ENCODE measurements around the gene ZNF337.

ZNF337 gene

DNA sequence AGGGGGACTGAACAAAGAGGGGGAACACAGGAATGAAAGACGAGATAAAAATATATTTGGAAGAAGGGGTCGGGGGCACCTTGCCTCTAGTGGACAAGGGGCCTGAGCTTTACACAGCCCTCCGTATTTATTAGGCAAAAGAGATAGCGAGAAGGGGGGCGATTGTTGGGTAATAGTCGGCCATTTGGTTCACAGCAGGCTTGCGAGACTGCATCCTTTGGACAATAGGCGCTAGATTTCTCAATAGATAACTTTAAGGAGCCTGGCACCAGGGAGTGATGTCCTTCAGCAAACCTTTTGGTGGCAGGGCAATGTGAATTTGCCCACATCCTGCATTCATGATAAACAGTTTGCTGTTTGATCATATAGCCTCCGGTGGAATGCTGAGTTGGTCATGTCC is 69.9 kb downstream of the ZNF337 start:
- no peak for DNase-seq (ENCODE audit: low spot score)

DNA sequence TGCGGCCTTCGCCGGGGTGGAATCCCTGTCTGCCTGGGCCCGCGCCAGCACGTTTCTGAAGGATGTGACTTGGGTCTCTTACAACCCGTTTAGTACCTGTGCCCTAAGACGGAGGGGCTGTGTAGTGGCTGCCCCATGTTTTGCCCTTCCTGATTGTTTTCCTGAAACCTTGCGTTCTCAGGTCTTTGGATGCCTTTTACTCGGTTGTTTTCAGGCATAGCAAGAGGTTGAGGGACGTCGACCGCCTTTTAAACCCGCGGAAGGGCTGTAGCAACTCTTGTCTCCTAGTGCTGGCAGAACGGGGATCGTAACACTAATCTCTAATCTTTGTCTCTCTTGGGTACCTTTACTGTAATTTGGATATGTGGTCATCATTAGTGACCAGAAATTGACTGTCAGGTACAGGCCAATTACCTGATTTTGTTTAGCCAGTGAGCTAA is 72.1 kb downstream of the ZNF337 start:
- DNase-seq (ENCODE audit: low spot score): no peak
